Measurements from ENCODE around the gene HSD17B7.

Gene HSD17B7

DNA sequence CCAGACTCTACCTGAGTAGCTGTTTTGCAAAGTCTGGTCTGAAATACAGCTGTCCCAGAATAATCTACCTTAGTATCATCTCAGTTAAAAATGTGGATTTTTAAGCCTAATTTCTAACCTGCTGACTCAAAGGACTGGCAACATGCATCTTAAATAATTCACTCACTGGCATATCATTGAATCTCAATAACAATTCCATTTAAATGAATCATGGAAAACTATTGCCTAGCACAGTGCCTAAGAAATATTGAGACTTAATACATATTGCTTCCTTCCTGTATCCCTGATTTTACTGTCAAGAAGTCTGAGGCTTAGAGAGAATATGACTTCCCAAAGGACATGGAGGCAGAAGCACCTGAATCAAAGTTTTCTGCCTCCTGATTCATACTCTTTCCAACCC, 67.3 kb downstream of the HSD17B7 start:
- DNase-seq (ENCODE audit: low read depth in 2 of 2), result no peak

DNA sequence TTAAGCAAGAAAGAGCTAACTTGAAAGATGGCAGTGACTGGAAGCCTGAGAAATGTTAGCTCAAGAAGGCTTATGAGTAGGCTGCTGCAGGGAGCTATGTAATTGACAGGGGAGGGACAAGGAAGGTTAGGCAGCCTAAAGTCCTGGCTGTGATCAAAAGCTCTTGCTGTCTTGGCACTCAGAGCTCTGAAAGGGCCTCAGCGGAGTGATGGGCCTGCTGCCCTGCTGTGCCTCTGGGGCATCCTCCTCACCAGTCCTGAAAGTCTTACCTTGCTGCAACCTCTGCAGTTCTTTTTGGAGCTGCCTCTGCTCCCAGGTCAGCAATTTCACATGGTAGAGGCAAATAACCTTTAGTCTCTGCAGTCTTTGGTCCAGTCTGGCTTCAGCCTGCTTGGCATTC, 68.7 kb downstream of the HSD17B7 start:
- no peak for DNase-seq (ENCODE audit: low read depth in 2 of 2)

DNA sequence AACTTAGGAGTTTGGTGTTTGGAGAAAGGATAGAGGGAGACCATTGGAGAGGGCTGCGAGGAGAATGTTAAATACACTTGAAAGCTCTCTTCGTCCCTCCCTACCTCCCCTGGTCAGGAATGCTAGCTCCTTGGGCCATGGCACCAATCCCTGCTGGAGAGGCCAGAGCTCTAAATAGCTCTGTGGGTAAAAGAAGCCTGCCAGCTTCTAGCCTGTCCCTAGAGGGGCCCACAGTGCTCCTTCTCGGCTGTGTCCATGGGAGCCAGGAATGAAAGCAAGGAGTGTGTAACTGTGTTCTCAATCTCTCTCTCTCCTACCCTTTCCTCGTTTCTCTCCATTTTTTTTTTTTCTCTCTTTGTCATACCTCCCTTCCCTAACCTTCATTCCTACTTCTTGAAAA, 70.6 kb downstream of the HSD17B7 start, which contains the start of gene CCDC190:
Gene CCDC190 (minus strand): TSS at position 75 of the 400 bp plus-strand sequence. CDS start 1,529 bp downstream, outside the sequence.
- no peak for DNase-seq (ENCODE audit: low read depth in 2 of 2)

GRCh38 chr1:162861625-162862024, 71.1 kb downstream of the HSD17B7 start:
- DNase-seq (ENCODE audit: low read depth in 2 of 2), result no peak

Data from stimulated activated CD4-positive, alpha-beta T cell treated with anti-CD3 and anti-CD28 coated beads, Interleukin-15, amount 100 ng/mL, for 48 hours (primary cell).